ENCODE results near the gene CCDC187.
"Not testable (repeated sequence)": the region's sequence is repeated elsewhere in the genome, so short reads cannot be mapped to it uniquely, and the experiment has no call there.

CCDC187 gene

DNA sequence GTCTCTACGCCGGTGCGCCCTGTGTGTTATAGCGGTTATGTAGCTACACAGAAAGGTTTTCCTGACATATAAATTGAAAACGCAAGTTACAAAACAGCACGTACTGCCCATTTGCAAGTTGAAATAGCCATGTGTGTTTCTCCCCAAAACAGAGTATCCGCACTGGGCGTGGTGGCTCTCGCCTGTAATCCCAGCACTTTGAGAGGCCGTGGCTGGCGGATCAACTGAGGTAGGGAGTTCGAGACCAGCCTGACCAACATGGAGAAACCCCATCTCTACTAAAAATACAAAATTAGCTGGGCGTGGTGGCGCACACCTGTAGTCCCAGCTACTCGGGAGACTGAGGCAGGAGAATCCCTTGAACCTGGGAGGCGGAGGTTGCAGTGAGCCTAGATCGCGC lies 37.3 kb downstream of the CCDC187 start:
- not testable (repeated sequence) for DNase-seq (ENCODE audit: low read depth)

DNA sequence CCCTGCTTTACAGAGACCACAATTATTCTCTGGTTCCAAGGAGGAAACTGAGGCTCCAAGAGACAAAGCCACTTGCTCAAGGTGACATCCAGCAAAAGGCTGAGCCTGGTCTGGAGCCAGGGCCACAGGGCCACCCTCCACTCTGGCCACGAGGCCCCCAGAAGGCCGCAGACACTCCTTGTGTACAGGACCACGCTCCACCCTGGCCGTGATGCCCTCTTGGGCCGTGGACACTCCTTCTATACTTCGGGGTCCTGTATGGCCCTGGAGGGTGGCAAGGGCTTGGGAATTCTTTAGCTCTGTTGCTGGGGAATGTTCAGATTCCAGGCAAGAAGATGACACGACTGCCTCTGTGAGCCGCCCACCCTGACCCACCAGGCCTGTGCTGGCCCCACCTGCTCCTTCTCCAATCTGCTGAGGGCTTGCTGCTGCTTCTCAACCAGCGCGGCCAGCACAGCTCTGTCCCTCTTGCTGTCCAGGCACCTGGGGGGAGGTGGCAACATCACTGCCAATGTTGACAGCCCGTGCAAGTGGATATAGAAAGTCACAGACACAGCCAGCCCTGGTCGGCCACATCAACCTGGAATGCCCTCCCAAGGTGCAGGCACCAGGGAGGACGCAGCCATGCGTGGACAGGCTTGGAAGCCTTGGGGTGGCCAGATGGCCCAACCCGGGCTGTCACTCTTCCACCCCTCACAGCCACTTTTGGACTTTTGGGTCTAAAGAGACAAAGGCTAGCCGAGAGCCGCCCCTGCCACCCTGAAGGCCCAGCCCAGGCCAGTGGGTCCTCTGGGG lies 38.1 kb downstream of the CCDC187 start:
- DNase-seq (ENCODE audit: low read depth): no peak

DNA sequence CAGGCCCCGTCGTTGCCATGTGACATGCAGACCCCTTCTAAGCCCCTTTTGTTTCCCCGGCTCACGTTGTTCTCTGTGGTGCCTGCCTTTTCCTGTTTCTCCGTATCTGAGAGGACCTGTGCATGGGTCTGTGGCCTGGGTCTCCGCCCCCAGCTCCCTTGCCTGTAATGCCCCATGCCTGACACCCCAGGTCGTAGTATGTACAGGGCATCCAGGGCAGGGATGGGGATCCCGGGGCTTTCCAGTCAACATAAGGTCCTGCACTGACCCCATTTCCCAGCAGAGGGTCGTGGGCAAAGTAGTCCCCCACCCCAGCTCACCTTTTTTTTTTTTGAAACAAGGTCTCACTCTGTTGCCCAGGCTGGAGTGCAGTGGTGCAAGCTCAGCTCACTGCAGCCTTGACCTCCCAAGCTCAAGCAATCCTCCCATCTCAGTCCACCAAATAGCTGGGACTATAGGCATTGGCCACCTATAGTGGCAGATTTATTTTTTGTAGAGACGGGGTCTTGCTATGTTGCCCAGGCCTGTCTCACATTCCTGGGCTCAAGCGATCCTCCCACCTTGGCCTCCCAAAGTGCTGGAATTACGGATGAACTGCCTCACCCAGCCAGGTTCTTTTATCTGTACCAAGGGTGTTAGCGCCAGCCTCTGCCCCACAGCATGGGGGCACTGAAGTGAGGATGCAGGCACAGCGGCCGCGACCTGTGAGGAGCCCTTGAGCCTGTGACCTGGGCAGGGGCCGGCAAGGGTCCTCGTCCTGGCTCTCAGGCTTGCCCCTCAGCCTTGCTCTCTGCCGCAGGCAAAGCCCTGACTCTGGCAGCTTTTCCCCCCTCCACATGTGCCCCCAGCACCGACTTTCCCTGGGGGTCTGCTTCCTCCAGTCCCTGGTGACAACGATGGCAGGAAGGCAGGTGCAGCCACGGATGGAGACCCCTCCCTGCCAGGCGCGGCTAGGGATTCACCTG lies 39.2 kb downstream of the CCDC187 start:
- no peak for DNase-seq (ENCODE audit: low read depth)

DNA sequence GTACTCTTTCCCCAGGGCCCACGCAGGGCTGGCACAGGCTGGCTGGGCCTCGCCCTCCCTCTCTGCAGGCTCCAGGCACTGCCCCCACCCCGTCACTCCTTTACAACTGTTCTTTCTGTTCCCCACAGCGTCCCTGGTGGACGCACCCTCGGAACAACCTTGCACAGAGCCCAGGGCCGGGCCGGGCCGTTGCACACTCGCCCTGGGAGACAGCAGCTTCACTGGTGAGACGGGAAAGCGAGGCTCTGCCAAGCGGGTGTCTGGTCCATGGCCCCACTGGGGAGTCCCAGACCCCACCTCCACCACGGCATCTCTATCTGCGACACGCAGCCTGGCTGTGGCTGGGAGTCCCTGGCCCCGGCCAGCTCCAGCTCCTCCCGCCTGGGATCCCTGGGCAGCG lies 39.9 kb downstream of the CCDC187 start:
- DNase-seq (ENCODE audit: low read depth): no peak

DNA sequence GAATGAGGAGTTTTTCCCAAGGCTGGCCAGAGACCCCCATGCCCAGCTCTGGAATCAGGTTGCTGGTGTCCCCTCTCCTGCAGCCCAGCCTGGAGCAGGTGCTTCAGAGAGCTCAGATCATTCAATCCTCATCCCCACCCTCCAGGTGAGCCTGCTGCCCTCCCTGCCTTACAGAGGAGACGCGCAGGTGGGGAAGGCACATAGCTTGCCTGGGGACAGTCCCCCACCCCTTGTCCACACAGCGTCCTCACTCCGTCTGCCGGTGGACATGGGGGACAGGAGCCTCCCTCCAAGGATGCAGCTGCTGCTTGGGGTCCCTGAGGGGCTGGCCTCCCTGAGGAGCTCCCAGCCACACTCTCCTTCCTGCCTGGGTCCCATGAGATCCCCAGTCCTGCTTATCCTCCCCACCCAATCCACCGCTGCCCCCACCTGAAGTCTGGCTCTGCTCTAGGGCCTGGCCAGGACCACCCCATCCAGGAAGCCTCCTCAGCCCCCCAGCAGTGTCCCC lies 41.2 kb downstream of the CCDC187 start:
- DNase-seq (ENCODE audit: low read depth): no peak

DNA sequence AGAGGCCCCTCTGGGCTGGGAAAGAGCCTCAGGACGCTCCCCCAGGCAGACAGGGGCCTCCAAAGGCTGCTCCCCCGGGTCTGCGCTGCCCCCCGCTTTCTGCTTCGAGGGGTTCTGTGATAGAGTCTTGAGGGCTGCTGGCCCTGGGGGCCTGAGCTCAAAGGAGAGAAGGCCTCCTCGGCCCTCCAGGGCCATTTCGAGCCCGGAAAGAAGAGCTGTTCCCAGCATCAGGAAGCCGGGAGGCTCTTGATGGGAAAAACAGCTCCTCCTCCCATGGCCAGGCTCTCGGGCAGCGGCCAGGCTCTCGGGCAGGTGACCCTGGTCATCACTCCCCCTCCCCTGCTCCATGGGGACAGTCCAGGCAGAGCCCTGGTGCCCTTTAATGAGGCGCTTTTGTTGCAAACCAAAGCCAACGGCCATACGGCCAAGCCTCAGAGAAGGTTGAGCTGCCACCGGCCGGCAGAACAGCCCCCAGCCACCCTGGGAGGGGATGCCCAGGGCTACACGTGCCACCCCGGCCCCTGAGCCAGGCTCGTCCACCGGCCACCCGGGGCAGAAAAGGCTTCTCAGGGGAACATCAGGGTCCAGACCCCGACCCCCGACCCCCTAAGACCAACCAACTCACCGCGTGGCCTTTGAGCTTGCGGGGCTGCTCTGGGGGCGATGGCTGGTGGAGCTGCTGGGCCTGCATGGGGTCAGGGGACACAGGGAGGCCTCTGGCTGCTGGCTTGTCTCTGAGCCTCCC lies 42.0 kb downstream of the CCDC187 start:
- no peak for DNase-seq (ENCODE audit: low read depth)

DNA sequence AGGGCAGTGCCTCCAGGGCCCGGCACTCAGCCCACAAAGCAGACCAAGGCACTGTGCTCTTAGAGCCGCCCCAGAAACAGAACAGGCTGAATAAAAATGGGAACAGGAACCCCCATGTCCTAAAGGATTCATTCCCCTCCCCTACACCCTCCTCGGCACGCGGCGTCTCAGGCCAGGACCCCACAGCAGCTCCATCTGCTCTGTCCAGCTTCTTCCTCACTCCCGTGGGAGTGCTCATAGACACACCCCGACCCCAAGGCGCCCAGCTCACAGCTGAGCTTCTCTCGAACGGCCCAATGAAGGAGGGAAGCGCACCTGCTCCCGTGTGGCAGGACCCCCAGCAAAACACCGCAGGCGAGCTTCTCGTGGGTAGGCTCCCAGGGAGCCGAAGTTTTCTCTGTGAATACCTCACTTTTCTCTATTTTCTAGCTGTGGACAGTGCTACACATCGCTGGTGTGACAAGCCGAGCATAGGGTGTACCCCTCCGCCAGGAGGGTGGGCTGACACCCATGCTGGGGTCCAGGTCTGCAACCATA lies 42.9 kb downstream of the CCDC187 start:
- no peak for DNase-seq (ENCODE audit: low read depth)

DNA sequence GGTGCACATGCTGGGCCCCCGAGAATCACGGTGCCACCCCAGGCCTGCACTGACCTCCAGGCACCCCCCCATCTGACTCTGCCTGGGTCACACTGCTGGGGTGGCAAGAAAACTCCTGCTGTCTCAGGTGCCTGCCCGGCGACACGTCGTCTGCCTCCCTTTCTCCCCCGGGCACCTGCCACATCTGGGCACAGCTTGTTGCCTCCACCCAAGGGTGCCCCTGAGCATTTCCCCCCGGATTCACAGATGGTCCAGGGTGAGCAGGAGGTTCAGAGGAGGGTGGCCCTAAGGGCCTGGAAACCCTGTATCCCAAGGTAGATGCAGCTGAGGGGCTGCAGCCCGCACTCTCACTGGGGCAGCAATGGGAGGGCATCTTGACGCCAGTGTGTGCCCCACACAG lies 43.4 kb downstream of the CCDC187 start:
- DNase-seq (ENCODE audit: low read depth): no peak

DNA sequence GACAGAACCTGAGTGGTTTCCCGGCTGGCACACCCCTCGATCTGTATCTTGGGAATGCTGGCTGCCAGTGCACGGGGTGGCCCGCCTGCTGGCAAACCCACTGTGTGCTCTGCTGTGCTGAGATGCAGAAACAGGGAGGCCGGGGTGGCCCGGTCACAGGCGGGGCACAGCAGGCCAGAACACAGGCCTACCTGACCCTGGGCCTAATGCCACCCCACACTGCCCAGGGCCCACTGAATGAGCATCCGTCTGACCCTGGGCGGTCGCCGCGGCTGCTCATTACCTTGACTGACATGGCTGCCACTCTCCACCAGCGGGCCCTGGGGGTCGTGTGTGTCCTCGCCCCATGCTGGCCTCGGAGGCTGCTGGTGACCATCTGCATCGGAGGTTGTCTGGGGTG lies 44.1 kb downstream of the CCDC187 start:
- DNase-seq (ENCODE audit: low read depth): no peak

DNA sequence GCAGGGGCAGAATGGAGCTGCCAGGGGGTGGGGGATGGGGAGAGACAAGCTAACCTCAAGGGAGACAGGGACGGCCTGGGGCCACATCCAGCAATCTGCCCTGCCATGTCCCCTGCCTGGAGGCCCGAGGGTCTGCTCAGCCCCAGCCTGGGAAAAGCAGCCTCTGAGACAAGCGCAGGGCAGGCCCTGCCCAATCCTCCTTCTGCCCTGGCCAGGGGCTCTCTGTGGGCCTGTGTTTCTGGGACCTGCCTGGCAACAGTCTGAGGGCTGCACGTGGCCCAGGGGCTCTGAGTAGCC lies 44.4 kb downstream of the CCDC187 start:
- DNase-seq (ENCODE audit: low read depth): no peak

DNA sequence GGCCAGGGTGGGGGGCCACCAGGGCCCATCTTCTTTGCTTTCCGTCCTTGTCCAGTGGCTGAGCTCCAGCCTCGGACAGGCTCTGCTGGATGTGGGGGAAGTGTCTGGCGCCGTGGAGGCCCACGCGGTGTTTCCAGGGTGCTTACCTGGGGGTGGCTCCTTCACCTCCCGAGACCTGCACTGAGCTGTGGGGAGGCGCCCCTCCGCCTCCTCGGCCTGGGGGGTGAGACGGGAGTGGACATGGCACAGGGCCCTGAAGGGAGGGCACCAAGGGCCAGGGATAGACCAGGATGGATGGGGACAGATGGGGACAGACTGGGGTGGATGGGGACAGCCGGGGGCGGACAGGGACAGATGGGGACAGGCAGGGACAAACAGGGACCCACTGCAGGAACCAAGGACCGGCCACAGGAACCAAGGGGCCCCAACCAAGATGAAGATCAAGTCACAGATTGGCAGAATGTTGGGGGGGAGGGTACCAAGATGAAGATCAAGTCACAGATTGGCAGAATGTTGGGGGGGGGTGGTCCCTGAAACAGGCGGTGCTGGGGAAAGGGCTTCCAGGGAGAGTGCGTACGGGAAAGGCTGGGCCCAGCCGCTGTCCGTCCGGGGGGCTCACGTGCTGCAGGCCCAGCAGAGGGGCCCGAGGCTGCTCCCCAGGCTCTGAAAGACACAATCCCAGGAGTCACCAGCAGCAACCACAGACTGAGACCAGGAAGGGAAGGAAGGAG lies 44.9 kb downstream of the CCDC187 start:
- DNase-seq (ENCODE audit: low read depth): no peak

DNA sequence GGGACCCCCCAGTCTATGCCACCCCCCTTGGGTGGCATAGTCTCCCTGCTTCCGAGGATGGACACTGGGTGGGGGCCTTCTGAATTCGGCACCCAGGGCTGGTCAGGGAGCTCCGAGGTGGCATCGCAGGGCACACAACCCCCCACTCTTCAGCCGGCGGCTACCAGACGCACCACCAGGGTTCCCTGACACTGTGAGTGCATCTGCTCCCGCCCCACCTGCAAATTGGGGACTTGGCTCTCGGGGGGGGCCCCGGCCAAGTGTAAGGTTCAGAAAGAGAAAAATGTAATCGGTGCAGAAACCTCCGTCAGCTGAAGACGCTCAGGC lies 45.6 kb downstream of the CCDC187 start:
- no peak for DNase-seq (ENCODE audit: low read depth)

DNA sequence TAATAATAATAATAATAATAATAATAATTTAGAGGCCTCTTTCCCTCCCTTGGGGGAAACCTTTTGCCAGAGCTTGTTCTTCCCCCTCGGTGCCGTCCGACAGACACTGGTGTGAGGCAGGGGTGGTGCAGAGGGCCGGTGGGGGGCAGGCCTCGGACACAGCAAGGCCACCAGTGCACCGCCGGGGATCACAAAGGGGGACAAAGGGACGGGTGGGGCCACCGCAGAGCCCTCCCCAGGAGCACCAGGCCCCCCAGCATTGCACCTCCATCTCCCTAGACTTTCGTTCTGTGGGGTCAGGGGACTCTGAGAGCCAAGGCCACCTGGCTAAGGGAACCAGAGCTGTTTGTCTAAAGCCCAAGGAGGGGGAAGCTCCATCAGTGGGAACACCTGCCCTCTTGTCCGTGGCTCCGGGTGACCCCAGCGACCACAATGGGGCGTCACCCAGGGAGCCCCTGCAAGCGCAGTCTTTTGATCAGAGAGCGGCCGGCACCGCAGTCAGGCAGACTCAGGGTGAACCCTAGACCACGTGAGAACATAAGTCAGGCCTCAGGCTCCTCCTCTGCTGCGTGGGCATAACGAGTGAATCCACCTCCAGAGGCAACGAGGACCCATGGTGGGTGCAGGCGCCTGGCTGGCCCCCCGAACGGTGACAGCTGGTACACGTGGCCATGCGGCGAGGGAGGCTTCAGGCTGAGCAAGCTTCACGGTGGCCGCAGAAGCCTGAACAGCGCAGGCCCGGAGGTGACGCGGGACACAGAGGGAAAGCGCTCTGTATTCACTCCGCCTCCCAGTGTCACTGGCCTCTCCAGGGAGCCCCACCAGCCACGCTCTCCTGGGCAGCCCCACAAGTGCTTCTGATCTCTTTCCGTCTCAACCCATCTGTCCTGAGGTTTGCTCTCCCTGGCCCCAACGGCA lies 46.3 kb downstream of the CCDC187 start:
- no peak for DNase-seq (ENCODE audit: low read depth)

DNA sequence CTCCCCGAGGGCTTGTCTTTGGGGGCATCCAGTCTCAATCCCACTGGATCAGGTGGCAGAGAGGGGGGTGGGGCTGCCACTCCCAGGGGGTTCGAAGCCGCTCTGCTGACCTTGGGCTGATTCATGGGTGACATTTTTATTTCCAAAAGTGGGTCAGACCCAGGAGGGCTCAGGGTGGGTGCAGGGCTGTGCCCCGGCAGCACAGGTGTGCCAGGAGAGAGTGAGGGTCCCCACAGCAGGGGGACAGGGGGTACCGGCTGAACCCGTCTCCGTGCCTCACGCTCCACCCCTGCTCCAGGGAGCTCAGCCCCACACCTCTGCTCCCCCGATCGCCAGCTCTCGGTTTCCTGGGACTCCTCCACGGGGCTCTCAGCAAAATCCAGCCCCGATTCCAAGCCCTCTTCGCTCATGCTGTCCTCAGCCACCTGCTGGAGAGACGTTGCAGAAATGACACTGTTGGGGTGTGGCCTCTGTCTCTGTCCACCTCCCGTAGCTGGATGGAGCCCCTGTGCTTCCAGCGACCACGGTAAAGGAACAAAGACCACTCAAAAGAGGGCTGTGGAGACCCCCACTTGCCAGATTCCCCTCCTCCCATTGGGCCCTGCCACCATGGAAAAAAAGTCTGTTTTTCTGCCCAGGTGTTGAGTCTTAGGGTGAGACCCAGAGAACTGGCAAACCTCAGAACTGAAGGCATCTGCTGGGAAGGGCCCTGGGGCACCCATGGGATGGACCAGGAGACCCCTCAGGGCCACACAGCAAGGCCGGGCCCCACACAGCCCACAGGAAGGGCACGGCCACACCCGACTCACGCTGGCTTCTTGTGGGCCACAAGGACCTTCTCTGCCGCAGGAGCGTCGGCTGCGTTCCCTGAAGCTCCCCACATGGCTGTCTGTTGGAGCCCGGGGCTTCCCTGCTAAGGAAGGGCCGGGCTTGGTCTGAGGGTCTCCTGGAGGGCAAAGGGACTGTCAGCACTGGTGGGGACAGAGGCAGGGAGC lies 47.7 kb downstream of the CCDC187 start:
- no peak for DNase-seq (ENCODE audit: low read depth)

DNA sequence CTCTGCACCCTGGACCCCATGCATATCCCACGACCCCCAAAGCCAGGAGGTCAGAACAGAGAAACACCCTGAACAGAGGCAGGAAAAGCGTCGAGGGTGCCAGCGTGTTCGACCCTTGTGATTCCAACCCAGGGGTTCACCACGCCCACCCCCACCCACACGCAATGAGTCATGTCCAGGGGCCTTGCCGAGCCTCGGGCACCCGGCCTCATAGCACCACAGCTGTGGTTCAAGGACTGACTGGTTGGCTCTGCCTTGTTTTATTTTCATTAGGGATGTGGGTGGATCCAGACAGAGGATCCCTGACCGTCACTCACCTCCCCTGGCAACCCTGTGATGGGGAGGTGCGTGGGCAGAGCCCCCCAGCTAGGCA lies 48.7 kb downstream of the CCDC187 start:
- peak; percentile 47 for DNase-seq (ENCODE audit: low read depth)

DNA sequence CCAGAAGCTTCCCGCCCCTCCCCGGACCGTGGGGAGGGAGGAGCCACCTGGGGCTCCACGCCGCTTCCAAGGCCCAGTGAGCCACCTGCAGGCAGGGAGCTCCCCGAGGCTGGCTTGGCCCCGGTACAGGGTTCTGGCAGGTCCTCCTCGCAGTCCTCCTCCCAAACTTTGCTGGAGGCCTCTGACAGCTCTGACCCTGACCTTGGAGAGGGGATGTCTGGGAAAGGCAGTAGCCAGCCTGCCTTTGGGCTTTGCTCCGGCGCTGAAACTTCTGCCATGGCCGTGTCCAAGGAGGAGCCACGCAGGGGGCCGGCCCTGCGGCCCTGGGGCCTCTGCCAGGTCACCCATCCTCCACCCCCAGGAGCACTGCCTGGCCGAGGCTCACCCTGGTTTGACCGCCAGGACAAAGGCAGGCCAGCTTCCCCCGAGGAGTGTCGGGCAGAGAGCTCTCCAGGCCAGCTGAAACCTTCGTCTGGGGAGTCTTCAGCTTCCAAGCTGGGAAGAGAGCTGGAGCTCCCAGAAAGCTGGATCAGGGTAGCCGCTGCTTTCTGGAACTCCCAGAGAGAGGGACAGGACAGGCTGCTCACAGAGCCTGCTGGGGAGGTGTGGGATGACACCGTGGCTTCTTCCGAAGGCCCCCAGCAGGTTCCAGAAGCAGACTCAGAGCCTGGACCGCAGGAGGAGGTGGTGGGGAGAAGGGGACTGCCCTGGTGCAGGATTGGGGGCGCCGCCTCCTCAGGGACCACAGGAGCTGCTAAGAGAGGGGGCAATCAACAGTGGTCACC lies 49.3 kb downstream of the CCDC187 start:
- no peak for DNase-seq (ENCODE audit: low read depth)

DNA sequence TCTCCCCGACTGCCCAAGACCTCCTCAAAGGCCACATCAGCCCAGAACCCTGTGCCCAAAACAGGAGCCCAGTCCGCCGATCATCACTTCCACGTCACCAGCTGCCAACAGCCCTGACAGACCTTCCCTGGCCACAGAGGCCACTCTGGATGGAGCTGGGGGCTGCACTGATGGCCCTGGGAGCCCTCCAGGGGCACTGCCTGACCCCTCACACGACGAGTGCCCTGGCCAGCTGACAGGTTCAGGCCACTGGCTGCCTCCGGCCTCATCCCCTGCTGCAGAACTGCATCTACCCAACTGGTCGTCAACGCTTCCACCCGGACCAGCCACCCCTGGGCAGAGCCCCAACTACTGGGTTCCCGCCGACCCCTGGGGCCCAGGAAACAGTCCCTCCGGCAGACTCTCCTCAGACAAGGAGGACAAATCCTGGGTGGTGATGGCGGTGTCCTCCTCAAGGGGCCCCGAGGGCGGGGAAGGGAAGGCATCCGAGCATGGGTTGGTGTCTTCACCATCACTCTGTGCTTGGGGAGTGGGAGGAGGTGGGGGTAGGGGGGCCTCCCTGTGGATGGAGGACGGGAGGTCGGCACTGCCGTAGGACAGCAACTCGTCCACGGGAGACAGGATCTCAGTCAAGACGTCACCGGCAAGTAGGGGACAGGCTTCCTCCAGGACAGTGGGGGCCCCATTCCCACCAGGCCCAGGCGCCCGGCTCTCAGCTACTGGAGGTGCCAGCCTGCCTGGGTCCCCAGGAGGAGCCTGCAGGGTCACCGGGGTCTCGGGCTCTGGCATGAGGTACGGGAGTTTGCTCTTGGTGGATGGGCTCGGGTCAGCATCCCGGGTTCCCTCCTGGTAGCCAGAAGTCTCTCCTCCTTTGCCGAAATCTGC lies 50.4 kb downstream of the CCDC187 start:
- no peak for DNase-seq (ENCODE audit: low read depth)

DNA sequence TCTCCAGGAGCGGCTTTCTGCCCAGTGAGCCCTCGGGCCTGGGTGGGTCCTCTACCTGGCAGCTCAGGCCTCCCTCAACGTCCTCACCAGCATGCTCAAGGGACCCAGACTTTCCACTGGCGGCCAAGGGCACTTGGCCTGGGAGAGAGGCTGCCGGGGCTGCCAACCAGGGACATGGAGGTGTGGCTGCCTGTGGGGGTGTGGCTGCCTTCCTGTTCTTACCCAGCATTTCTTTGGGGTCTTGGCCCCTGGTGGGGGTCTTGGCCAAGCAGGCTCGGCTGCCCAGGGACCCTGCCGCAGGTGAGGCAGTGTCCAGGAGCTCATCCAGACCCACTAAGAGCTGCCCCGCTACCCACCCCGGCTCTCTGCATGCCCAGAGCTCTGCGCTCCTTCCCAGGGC lies 51.0 kb downstream of the CCDC187 start:
- DNase-seq (ENCODE audit: low read depth): no peak
